NCI-H2081 treated with DMSO at 0.1 percent for 48 hours (cell line): ENCODE measurements around the gene SERTAD1.
"Not testable (repeated sequence)": the region's sequence is repeated elsewhere in the genome, so short reads cannot be mapped to it uniquely, and the experiment has no call there.

Experiments used
- DNase-seq: peaks from one replicate; lab custom pipeline; 2025; lab: John Stamatoyannopoulos, UW

The SERTAD1 gene

DNA sequence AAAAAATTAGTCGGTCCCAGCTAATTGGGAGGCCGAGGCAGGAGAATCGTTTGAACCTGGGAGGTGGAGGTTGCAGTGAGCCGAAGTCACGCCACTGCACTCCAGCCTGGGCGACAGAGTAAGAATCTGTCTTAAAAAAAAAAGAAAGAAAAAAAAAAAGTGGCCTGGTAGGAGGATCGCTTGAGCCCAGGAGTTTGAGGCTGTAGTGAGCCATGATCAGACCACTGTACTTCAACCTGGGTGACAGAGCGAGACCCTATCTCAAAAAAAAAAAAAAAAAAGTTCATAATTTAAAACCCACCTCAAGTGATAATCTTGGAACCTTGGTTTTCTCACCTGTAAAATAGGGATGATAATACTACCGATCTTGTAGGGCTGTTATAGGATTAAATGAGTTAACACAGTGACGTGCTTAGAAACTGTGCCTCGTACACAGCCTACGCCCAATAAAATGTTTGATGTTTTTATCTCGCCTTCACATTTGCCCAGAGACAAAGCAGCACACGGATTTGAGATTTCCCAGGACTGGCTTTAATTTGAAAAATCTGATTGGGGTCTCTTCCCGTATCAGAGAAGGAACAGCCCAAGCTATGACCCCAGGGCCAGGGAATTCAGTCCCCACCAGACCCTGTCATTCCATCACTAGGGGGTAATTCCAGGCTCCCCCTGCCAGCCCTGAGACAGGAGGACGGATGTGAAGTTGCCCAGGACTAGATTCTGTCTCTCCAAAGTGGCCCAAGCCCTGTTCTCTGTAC, 3.6 kb downstream of the SERTAD1 start:
- DNase-seq = no peak

DNA sequence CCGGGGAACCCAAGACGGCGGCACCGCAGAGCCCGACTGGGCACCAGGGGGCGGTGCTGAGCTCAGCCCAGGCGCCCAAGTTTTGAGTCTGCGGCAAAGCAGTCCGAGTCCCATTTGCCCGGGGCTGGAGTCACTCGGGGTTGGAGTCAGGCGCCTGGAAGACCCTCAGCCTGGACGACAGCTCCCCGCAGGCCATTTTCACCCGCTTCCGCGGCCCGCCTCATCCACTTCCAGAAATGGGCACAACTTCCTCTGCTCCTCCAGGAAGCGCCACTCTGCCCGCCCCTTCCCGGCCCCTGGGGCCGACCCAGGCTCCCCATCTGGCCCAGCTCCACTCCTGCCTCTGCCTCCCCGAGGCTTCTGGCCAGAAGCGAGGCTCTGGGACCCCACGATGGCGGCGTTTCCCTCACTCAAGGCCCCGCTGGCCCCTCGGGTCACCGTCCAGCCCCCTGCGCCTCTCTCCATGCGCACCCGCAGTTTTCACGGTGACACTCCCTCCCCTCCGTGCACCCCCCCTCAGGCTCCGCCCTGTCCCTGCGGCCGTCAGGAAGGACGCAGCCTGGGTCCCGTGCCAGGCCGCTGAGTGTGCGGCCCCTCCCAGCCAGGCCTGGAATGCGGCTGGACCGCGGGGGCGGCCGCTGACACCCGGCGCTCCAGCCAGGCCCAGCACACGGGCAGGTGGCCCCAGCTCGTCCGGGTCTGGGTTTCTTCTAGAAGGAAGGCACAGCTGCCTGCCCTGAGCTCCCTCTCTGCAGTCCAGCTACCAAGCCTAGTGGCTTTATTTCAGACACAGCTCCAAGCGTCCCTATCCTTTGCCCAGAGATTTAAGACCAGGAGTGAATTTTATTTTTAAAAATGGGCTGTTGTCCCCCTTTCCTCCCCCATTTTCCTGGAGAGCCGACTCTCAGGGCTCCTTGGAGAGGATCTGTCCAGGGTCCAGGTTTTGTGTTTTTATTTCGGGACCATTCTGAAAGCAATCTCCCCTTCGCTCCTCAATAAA, 4.7 kb downstream of the SERTAD1 start:
- no peak for DNase-seq

DNA sequence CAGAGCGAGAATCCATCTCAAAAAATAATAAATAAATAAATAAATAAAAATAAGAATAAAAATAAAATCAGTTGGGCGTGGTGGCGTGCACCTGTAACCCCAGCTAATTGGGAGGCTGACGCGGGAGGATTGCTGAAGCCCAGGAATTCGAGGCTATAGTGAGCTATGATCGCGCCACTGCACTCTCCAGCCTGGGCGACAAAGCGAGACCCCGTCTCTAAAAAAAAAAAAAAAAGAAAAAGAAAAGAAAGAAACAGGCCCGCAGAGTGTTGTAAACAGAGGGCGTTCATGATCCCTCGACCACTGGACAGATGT, 5.4 kb downstream of the SERTAD1 start:
- DNase-seq = no peak

DNA sequence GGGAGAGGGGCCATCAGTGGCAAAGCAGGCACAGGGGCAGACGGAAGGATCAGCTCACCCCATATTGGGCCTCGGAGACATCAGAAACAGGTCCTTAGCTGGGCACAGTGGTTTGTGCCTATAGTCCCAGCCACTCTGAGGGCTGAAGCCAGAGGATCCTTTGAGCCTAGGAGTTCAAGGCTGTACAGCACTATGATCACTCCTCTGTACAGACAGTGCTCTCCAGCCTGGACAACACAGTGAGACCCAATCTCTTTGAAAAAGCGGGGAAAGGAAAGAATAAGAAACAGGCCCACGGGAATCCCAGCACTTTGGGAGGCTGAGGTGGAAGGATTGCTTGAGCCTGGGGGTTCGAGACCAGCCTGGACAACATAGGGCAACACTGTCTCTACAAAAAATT, 6.0 kb downstream of the SERTAD1 start:
- DNase-seq = no peak

DNA sequence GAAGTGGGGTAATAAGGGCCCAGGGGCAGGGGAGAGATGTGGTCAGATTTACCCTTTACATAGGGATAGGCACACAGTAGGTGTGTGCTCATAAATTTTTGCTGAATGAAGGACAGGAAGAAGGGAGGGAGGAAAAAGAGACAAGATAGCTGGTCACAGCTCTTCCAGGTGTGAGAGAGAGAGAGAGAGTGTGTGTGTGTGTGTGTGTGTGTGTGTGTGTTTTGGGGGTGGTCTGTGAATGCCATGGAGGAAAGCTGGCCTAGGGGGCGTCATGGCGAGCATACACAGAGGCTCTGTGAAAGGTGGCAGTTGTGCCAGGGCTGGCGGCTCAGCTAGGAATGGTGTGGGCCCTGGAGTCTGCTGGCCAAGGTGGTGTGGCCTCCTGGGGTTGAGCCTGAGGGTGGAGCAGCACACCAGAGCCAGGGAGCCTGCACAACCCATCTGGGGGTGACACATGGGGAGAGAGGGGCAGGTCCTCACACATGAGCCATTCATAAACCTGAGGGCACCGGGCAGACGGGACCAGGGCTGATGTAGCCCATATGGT, 6.7 kb downstream of the SERTAD1 start:
- DNase-seq = no peak

DNA sequence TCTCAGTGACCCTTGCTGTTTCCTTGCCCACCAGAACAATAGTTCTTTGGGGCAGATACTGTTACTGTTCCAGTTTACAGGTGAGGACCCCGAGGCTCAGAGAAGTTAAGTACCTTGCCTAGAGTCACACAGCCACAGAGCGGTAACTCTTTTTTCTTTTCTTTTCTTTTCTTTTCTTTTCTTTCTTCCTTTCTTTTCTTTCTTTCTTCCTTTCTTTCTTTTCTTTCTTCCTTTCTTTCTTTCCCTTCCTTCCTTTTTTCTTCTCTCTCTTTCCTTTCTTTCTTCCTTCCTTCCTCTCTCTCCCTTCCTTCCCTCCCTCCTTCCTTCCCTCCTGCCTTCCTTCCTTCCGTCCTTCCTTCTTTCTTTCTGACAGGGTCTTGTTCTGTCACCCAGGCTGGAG, 7.8 kb downstream of the SERTAD1 start:
- no peak for DNase-seq

DNA sequence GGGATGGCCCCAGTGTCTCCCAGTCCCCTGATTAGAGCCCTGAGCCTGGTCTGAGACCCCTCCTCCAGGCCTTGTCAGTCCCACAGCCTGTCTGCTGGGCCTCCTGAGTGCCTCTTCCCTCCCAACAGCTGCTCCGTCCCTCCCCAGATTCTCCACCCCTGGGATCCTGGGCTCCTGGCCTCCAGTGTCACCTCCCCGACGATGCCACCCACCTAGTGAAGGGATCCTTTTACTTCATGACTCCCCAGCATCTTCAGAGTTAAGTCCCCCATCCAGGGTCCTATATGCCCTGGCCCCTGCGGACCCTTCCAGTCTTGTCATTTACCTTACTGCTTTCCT, 8.2 kb downstream of the SERTAD1 start:
- DNase-seq = no peak

DNA sequence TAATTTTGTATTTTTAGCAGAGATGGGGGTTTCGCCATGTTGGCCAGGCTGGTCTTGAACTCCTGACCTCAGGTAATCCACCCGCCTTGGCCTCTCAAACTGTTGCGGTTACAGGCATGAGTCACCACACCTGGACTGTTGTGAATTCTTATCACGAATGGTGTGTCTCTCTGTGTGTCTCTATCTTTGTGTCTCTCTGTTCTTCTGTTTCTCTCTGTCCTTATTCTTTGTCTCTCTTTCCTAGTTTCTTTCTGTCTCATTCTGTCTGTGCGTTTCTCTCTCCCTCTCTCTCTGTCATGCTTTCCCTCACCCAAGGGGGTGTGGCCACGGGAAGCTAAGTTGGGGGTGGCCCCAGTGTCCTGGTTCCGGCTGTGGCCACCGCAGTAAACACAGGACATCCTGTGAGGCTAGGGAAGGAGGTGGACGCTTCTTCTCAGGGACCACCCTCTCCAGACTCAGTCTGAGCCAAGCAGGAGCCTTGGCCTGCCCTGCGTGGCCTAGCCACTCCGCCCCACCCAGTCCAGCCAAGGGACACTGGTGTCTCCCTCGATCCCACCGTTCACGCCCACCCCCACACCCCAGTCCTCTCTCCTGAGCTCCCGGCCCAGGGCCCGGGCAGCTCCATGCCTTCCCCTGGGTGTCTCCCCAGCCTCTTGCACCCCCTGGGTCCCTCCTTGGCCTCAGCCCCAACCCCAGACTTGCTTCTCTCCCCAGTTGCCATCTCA, 8.7 kb downstream of the SERTAD1 start:
- no peak for DNase-seq

DNA sequence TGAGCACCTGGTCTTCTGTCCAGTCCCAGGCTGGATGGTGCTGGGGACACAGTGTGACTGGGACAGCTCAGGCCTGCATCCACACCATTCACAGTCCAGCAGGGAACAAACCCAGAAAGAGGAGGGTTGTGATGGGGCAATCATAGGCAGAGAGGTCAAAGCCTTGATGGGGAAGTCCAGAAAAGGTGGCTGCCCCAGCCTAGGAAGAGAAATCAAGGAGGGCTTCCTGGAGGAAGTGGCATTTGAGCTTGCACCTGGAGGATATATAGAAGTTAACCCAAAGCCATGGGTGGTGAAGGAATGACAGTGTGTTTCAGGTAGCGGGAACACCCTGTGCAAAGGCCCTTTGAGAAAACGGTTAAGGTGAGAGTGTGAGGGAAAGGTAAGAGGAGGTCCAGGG, 10.0 kb downstream of the SERTAD1 start:
- no peak for DNase-seq

DNA sequence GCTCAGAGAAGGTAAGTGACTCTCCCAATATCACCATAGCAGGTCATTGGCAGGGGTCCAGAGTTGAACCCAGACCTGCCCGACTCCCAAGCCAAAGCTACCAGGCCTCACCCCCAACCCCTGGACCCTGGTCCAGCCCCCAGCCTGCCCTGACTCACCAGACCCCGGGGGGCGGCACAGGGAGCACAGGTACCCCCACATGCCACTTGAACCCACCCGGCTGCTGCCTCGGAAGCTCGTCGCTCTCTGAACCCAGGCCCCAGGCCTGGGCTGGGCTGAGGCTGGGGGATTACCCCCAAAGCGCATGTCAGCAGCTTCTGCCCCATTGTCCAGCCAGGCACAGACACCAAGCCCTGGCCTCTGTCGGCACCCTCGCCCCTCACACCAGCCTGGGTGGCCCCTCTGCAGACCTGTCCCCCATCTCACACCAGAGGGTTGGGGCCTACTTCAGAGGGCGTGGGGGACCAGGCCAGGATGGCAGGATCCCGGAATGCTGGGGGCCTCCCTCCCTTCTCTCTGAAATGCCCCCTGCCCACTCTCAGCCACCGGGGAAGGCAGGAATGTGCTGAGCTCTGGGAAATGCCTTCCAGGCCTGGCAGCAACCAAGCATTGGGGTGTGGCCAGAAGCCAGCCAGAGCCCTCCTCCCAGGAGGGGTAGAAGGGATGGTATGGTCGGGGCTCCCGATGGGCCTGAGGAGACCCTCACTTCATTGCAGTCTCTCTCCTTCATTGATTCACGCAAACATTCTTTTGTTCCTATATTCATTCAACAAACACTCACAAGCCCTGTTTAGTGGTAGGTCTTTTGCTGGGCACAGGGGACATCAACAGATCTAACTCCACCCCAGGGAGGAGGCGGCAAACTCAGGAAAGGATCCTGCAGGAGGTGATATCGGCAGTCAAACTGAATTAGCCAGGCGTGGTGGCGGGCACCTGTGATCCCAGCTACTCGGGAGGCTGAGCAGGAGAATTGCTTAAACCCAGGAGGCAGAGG, 11.0 kb downstream of the SERTAD1 start:
- no peak for DNase-seq

DNA sequence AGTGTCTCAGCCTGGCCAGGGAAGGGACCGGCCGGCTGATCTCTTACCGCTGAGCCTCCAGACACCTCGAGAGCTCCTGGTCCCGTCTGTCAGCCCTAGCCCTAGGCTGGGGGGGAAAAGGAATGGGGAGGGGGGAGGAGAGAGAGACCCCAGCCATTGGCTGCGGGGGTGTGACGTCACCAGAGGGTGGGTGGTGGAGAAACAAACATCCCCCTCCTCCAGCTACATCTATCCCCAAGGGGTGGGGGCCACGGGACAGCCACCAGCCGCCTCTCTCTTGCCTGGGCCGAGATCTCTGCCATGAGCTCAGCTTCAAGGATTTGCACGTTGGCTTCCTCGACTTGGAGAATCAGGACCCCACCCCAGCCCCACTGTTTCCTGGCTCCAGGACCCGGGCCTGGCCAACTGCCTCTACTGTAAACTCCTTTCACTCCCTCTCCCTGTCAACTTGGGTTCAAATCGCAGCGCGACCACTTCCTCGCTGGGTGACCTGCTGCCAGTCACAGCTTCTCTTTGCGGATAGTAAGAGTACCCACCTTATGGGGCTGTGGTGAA, 12.4 kb downstream of the SERTAD1 start, which contains the start of gene PRX:
TSS of gene PRX (minus strand) at position 88 of the 555 bp plus-strand sequence. CDS start 5,446 bp downstream, outside the sequence.
- DNase-seq = no peak

DNA sequence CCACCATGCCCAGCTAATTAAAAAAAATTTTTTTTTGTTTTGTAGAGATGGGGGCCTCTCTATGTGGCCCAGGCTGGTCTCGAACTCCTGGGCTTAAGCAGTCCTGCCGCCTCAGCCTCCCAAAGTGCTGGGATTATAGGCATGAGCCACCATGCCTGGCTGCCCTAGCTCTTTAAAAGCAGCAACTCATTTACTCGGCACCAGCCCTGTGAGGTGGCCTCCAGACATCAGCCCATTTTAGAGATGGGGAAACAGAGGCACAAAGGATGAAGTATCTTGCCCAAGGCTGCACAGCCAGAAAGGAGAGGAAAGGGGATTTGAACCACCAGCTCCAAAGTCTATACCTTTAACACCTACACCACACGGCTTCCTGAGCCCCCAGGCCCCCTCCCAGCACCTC, 12.9 kb downstream of the SERTAD1 start:
- DNase-seq = no peak

DNA sequence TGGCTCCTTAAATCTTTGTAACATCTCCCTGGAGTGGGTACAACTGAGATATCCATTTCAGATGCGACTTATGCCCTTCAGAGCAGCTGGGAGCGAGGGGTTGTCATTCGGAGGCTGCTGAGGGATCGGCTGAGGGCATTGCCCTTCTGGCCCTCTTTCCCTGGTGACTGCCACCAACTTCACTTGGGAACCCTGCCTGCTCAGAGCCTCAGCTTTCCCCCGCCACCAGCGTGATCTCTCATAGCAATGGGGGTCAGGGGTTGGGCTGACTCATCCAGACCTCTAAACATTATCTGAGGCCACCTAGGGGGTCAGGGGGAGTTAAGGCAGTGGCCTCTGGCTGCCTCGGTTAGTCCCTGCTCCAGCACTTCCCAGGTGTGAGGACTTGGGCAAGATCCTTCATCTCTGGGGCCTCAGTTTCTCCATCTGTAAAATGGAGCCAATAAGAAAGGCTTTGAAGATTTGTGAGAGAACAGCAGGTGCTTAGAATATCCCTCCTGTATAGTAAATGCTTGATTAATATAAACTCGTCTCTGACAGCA, 13.8 kb downstream of the SERTAD1 start:
- no peak for DNase-seq

DNA sequence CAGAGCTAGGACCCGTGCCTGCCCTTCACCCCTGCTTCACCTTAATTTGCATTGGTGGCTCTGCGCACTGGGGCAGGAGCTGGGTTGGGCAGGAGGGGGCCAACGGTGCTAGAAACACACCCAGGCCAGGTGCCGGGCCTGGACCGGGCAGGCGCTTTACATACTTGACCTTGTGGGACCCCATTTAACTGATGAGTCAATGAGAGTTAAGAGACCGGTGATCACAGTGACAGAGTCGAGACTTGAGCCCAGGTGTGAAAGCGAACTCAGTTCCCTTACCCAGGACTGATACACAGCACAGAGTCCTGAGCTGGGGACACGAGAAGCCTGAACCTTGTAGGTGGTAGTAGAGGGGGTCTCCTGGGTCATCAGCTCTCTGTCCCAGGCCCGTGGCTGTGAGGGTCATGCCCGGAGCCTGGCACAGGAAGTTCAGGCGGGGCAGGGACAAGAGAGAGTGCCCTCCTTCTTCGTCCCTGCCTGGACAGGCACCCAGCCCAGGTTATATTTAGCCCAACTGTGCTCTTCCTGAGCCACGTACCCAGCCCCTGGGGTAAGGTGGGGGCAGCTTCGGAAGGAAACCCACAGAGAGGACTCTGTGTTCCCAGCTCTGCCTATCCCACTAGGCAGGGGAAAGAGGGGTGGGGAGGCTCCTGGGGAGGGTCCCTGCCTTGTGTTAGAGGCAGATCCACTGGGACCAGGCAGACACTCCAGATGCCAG, 14.5 kb downstream of the SERTAD1 start:
- DNase-seq = no peak

DNA sequence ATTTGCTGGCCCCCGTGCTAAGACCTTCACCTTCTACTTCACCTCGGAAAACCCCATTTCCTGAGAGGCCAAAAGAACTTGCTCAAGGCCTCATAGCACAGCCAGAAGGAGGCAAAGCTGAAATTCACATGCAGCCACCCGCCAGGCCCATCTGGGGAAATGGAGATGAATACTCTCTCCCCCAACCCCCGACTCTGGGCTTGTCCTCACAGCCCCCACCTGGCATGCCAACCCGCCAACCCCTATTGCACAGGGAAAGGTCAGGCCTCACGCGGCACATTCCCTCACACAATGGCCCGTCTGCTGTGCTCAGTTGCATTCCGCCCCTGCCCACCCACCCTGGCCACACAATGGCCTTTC, 15.8 kb downstream of the SERTAD1 start:
- DNase-seq = no peak

DNA sequence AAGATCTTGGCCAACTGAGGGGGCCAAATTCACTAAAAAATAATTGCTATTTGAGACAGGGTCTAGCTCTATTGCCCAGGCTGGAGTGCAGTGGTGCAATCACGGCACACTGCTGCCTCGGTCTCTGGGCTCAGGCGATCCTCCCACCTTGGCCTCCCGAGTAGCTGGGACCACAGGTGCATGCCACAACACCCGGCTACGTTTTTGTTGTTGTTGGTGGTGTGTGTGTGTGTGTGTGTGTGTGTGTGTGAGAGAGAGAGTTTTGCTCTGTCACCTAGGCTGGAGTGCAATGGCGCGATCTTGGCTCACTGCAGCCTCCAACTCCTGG, 17.2 kb downstream of the SERTAD1 start:
- not testable (repeated sequence) for DNase-seq

DNA sequence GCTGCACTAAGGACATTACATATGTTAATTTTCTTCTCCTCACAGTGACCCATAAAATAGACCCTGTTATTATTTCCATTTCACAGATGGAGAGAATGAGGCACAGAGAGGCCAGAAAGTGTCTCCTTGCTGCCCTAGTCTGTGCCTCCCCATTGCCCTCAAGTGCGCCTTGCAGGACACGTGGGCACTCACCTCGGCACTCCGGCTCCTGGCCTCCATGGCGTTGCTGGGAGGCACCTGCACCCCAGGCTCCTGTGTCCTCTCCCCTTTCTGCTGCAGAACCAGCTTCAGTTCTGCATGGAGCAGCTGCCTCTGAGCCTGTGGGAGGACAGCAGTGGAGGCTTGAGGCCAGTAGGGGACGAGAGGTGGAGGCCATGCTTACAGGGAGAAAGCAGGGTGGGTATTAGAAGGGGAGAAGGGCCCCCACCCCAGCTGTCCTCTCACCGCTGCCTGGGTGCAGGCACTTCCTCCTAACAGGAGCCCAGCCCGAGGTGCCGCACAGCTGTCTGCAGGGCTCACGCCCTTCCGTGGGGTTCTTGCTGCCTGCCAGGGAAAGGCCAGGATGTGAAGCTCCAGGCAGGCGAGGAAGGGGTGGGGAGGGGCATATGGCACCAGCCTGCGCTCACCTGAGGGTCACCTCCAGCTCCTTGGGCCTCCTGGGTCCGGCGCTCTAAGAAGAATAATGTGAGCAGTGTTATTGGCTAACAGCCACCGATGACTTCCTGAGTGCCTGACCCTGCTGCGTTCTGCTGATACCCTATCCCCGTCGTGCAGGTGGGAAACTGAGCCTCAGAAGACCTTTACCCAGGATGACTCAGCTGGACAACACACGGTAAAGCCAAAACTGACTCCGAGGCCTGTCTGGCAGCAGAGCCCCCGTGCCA, 17.8 kb downstream of the SERTAD1 start:
- no peak for DNase-seq

DNA sequence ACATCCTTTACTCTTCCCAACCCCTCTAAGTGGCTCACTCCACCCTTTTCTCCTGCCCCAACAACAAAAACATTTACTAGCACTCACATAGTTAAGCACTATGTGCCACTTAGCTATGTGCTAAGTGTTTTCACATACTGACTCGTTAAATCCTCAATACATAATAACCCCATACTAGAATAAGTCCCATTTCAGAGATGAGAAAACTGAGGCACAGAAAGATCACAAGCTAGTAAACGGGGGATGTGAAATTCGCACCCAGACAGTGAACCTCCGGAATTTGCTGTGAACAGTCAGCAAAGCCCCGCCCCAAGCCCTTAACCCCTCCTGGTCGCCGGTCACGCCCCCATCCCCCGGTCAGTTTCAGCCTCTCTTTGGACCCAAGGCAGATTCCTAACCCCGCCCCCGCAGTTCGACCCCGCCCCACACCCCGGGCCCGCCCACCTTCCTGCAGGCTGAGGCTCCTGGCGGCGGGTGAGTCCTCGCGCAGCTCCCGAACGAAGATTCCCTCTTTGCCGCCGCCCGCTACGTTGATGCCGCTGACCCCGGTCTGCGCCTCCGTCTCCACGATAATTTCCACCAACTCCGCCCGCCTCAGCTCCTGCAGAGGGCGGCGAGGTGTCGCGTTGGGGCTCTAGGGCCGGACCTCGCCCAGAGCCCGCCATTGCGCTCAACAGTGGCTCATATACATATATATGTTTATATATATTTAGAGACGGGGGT, 22.4 kb downstream of the SERTAD1 start:
- DNase-seq = no peak
